Left colon (tissue), 2 donors: ENCODE results near the gene VDAC2. TPM values are rescaled to one million over a fixed set of nuclear protein-coding genes. Genes with fewer than 3 reads are reported as not detected.
"Not testable (repeated sequence)": the region's sequence is repeated elsewhere in the genome, so short reads cannot be mapped to it uniquely, and the experiment has no call there.

Experiments
- ATAC-seq: fragments of 200-7000 bp; cut with Tn5 transposase; one replicate; pipeline ENCODE4 v1.9.1; 2020; ENCODE audit warnings: mild to moderate bottlenecking, moderate library complexity
- DNase-seq, 2 donors: peaks; one replicate each; pipeline ENCODE4 v3.0.0-alpha.2; 2020
- intact Hi-C, 2 donors: fragments of 100-400 bp; cut with DNase I in 1 of 2; cut with micrococcal nuclease in 1 of 2; formaldehyde crosslinking; loops; one replicate each; pipeline versions ENCODE4 v1.11.2 to v1.14.0; 2022; cut with DNase I, micrococcal nuclease
- total RNA-seq, 2 donors: library from RNA; stranded (reverse); fragmentation: NEBNext Ultra II Directional; extraction: Animal tissue kit (Norgen Biotek cat#: 25700); gene quantifications; one replicate each; pipeline ENCODE4 v1.2.1, GENCODE V29; 2021
- donor health status: DM: no; HTN: no; CAD: no.
- donor health status: DM: yes; HTN: yes; CAD: no.

Gene VDAC2
- total RNA-seq, 2 donors from 2014 or later = 288 to 359 TPM

- intact Hi-C loops = no loop called here
- ATAC-seq (no peak), DNase-seq (no peak)
These were observed 15.4 kb upstream of the VDAC2 start for GRCh38 chr10:75195035-75195763.

GRCh38 chr10:75197066-75197465 is 13.5 kb upstream of the VDAC2 start:
- intact Hi-C loops = no loop called here
- ATAC-seq (no peak), DNase-seq (no peak)

DNA sequence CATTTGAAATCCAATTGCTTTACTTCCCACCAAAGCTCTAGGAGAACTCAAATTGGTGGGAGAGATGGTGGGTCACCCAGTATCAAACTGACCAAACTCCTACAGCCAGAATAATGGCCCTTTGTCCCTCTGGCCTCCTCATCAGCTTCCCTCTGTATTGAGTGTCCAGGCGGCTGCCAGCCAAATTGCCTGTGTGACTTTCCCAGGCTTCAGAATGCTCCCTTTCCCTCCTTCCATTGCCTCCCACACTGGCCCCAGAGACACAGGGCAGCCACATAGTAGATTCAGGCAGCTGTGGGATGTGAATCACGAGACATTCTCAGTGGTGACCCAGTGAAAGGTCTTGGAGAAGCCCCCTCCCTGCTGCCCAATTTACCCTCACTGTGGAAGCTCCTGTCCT is 12.7 kb upstream of the VDAC2 start:
- DNase-seq = no peak

DNA sequence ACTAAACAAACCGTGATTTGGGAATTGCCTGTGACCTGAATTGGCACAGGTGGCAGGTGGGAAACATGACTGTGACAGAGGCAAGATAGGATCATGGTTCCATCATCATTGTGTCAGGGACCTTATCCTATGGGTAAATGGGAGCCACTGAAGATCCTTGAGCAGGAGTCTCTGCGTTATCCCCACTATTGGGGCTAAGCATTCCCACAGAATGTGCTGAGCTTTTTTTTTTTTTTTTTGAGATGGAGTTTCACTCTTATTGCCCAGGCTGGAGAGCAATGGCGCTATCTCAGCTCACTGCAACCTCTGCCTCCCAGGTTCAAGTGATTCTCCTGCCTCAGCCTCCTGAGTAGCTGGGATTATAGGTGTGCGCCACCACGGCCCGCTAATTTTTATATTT is 10.6 kb upstream of the VDAC2 start:
- intact Hi-C loops, ATAC-seq: not testable (repeated sequence)
- peak in 1 of 2 donors; percentile 1 for DNase-seq

More for the DNA sequence above, 12.7 kb upstream of the VDAC2 start:
- no peak for ATAC-seq
- intact Hi-C loops = no loop called here

GRCh38 chr10:75201793-75202307 is 8.7 kb upstream of the VDAC2 start:
- intact Hi-C loops = no loop called here
- DNase-seq = peak; percentile 39 to 69
- ATAC-seq = peak; percentile 88

DNA sequence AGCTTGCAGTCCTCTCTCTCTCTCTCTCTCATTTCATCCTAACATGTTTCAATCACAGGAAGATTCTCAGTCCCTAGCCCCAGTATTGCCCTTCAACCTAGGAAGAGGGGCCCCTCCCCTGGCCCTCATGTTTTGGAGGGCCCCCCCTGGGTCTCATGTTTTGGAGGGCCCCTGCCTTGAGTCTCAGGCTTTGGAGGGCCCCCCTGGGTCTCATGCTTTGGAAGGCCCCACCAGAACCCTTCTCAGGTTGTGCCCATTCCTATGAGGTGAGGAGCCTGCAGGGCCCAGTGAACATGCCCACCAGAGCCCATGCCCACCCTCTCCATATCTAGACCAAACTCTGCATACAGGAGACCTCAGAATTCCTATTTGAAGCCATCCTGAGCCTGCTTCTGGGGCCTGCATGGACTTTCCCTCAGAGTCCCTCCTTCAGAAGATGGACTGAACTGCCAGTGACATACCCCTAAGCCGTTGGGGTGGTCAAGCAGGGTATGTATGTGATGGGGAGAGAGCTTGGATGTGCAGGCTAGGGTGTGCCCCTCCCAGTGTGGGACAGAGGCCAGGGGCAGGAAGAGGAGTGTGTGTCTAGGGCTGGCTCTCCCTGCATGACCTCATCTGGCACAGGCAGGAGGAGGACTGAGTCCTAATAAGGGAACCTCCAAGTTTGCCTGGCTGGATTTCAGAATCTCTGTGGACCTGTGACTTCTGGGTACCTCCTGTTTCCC is 8.1 kb upstream of the VDAC2 start:
- DNase-seq (peak; percentile 52 to 77), ATAC-seq (peak; percentile 82)
- intact Hi-C loops = no loop called here

DNA sequence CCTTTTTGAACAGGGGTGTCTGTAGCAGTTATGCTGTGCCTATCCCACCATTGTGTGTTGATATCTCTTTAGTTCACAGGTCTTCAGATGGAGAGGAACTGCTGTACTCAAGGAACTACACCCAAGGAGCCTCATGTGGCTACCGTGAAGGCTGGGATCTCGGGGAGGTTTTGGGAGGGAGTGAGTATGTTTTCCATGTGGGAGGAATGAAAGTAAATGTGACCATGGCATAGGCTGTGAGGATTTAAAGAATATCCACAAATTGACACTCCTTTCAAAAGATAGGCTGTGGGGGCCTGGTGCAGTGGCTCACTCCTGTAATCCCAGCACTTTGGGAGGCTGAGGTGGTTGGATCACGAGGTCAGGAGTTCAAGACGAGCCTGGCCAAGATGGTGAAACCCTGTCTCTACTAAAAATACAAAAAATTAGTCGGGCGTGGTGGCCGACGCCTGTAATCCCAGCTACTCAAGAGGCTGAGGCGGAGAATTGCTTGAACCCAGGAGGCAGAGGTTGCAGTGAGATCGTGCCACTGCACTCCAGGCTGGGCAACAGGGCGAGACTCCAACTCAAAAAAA is 7.5 kb upstream of the VDAC2 start:
- intact Hi-C loops = not testable (repeated sequence)
- ATAC-seq = peak; percentile 4
- DNase-seq = peak in 1 of 2 donors; percentile 13

DNA sequence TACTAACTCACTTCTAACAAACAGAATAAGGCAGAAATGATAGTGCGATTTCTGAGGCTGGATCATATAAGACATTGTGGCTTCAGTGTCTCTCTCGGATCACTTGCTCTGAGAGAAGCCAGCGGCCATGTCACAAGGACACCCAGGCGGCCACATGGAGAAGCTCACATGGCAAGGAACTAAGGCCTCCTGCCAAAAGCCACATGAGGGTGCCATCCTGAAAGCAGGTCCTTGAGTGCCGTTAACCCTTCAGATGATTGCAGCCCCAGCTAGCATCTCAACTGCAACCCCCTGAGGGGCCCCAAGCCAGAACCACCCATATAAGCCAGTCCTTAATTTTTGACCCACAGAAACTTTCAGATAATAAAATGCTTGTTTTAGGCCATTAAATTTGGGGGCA is 6.9 kb upstream of the VDAC2 start:
- intact Hi-C loops = no loop called here
- ATAC-seq = no peak

GRCh38 chr10:75205908-75206307 is 4.7 kb upstream of the VDAC2 start:
- intact Hi-C loops = no loop called here
- peak in 1 of 2 donors; percentile 1 for DNase-seq
- ATAC-seq = no peak

More for the DNA sequence above, 6.9 kb upstream of the VDAC2 start:
- DNase-seq = peak in 1 of 2 donors; percentile 25

DNA sequence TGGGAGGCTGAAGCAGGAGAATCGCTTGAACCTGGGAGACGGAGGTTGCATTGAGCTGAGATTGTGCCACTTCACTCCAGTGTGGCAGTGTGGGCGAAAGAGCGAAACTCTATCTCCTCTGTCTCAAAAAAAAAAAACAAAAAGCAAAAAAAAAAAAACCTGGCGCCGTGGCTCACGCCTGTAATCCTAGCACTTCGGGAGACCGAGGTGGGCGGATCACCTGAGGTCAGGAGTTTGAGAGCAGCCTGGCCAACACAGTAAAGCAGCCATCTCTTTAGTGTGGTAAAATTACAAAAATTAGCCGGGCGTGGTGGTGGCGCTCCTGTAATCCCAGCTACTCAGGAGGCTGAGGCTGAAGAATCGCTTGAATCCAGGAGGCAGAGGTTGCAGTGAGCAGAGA is 4.0 kb upstream of the VDAC2 start:
- DNase-seq = peak in 1 of 2 donors; percentile 12

DNA sequence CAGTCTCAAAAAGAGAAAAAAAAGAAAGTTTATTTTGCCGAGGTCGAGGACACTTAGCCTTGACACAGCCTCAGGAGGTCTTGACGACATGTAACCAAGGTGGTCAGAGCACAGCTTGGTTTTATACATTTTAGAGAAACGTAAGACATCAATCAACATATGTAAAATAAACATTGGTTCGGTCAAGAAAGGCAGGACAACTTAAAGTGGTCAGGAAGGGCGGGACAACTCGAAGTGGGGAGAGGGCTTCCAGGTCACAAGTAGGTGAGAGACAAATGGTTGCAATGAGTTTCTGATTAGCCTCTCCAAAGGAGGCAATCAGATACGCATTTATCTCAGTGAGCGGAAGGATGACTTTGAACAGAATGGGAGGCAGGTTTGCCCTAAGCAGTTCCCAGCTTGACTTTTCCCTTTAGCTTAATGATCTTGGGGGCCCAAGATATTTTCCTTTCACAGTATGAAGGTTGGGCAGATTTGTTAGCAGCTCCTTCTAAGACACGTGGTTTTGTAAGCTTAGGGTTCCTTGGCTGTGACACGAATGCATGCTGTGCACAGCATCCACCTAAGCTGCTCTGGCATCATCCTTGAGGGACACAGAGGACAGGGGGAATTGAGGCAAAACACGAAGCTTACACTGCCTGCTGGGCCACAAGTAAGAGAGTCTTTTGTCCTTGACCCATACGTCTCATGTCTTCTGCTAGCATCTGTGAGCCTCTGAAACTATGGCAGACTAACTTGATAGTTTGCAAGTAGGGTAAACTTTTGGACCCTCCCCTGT is 3.3 kb upstream of the VDAC2 start:
- intact Hi-C loops = no loop called here
- peak in 1 of 2 donors; percentile 6 for DNase-seq
- ATAC-seq = no peak

More for the DNA sequence above, 4.0 kb upstream of the VDAC2 start:
- intact Hi-C loops, ATAC-seq: not testable (repeated sequence)

GRCh38 chr10:75207857-75208144 is 2.8 kb upstream of the VDAC2 start:
- intact Hi-C loops = no loop called here
- ATAC-seq (no peak), DNase-seq (peak in 1 of 2 donors; percentile 0)

DNA sequence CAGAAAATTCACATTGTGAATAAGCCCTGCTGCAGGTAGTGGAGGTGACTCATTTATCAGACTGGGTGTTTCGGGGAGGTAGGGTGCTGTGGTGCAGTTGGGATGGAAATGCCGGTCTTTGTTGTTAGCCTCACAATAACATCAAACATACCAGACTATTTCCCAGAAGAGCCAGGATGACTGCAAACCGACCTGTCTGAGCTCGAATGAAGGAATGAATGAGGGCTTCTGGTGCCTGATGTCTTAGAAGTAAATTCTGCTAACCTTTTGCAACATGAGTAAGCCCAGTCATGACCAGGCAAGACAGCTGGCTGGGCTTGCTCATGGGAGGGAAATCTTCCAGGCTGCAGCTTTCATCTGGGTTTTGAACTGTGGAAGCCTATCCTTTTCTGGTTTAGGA is 2.4 kb upstream of the VDAC2 start:
- ATAC-seq (no peak), DNase-seq (peak in 1 of 2 donors; percentile 24)
- intact Hi-C loops = no loop called here

- DNase-seq (peak; percentile 31 to 43), ATAC-seq (no peak)
- intact Hi-C loops = no loop called here
These were observed 1.3 kb upstream of the VDAC2 start for GRCh38 chr10:75209086-75209920.

DNA sequence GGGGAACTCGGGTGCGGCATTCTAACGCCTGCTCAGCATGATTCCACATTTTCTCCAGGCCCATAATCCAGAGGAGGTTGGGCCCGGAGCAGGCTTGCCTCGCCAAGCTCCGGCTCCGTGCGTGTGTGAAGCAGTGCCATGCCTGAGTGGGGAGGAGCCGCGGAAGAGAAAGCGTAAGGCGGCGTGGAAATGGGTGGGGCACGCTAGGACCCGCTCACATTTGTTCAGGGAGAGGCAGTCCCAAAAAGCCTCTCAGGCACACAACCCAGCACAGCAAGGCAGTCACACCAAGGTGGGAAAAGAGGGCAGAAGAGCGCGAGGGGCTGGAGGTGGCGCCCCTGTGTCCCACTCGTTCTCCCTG is 695 bp upstream of the VDAC2 start:
- peak; percentile 81 to 86 for DNase-seq
- intact Hi-C loops = no loop called here
- peak; percentile 66 for ATAC-seq

GRCh38 chr10:75211007-75211691 is 553 bp downstream of the VDAC2 start:
- intact Hi-C loops = no loop called here
- ATAC-seq (peak; percentile 57), DNase-seq (peak; percentile 46 to 47)

DNA sequence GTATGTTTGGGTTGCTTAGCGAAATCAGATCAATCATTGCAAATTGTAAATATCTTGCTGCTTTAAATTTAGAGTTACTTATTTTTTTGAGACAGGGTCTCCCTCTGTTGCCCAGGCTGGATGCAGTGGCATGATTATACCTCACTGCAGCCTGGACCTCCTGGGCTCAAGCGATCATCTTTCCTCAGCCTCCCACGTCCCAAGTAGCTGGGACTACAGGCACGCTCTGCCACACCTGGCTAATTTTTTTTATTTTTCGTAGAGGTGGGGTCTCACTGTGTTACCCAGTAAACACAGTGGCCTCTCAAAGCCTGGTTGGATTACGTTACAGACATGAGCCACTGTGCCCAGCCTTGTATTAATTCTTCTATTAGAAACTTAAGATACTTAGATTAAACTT is 1.7 kb downstream of the VDAC2 start:
- intact Hi-C loops = no loop called here
- DNase-seq (peak in 1 of 2 donors; percentile 21), ATAC-seq (no peak)

- ATAC-seq (no peak), DNase-seq (peak in 1 of 2 donors; percentile 3)
- intact Hi-C loops = no loop called here
These were observed 9.7 kb downstream of the VDAC2 start for GRCh38 chr10:75220274-75220673.
